ENCODE results near the gene SNAP47.

SNAP47 gene

GRCh38 chr1:227769936-227770494, 34.8 kb downstream of the SNAP47 start:
- DNase-seq: no peak

- DNase-seq: no peak
Observed at GRCh38 chr1:227770812-227771211, 35.6 kb downstream of the SNAP47 start.

- no peak for DNase-seq
Observed at GRCh38 chr1:227771326-227771725, 36.1 kb downstream of the SNAP47 start.

DNA sequence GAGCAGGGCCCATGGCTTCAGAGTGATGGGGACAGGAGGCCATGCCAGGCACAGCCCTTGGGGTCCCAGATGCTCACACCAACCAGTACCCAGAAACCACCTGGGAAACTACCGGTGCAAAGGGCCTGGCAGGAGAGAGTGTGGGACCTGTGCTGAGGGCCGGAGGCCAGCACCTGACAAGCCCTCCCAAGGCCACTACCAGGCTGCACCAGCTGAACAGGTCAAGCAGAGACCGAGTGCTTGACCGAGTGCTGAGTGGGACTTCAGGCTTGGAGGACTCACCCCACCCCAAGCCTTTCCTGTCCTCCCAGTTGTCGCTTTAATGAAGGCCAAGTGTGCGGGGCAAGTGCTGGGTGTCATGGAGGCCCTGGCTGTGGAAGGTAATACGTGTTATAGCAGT, 36.5 kb downstream of the SNAP47 start:
- DNase-seq: no peak

DNA sequence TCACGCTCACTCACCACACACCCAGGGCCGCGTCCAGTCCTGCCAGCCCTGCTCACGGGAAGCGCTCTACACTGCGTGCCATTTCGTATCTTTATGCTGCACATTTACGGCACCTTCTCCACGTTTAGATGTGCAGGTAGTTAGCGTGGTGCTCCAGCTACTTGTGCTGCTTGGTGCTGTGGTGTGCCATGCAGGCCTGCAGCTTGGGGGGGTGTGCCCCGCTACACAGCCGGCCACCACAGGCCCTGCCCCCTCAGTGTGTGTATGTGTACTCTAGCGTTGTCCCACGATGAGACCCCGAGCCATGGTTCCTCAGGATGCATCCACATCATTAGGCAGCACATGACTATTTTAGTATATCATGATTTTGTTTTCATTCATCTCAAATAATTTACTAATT, 38.3 kb downstream of the SNAP47 start:
- no peak for DNase-seq

DNA sequence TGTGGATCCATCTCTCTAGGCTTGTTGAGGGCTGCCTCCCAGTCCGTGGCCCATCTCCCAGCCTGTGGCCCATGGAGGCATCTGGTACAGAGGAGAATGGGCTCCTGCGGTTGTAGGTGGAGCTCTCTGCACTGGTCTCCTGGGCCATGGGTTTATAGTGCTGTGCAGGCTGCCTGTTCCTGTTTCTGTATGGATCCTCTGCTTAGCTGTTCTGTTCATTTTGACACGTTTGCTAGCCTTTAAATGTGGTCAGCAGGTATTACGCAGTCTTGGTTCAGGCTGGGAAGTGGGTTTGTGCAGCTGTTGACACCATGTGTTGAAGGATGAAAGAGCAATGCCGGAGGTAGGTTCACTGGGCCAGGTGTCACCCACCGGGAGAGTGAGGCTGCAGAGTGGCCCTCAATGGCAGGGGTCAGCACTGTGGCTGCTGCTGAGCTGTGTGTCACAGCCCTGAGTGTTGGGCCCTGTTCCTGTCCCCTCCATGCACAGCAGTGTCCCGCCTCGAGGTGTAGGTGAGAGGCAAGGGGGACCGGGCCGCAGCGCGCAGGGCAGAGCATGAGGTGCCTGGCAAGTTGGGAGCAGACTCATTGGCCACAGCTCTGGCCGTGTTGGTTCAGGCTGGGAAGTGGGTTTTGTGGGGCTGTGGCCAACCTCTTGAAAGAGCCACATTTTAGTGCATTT, 39.0 kb downstream of the SNAP47 start:
- DNase-seq: peak; percentile 64

GRCh38 chr1:227774821-227775661, 39.8 kb downstream of the SNAP47 start:
- no peak for DNase-seq

- DNase-seq: no peak
Observed at GRCh38 chr1:227775841-227776240, 40.6 kb downstream of the SNAP47 start.

DNA sequence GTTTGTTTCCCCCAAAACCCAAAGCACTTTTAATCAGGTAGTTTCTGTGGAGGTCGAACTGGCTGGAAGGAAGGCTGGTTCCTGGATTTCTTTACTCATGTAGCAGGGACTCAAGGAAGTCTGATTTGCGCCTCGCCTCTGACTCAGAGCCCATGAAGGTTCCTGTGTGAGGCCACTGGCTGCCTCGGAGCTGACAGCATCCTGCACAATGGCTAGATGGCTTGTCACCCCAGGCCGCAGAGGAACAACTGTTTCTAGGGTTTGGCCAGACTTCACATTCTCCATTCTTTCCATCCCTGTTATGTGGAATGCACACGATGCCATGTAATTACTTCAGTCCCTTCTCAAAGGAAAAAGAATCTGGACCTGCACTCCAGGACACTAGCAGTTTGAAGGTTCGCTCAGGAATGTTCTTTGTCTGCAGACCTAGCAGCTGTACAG, 41.1 kb downstream of the SNAP47 start:
- DNase-seq: no peak

GRCh38 chr1:227777156-227777555, 41.9 kb downstream of the SNAP47 start:
- no peak for DNase-seq

DNA sequence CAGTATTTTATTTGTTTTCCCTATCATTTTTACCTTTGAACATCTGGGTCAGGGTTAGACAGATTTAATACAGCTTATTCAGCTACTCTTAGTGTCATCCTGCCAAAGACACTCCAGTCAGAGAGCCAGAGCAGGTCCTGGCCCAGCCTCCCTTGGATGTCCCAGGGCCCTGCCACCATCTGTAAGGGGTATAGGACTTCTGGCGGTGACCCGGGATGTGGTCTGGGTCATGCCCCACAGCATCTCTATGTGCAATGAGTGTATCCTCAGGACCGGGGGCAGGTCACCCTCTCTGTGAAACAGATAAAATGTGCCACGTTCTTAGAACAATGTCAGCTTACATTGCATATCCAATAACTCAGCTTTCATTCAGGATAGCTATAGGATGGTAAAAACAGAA, 42.4 kb downstream of the SNAP47 start:
- DNase-seq: no peak

DNA sequence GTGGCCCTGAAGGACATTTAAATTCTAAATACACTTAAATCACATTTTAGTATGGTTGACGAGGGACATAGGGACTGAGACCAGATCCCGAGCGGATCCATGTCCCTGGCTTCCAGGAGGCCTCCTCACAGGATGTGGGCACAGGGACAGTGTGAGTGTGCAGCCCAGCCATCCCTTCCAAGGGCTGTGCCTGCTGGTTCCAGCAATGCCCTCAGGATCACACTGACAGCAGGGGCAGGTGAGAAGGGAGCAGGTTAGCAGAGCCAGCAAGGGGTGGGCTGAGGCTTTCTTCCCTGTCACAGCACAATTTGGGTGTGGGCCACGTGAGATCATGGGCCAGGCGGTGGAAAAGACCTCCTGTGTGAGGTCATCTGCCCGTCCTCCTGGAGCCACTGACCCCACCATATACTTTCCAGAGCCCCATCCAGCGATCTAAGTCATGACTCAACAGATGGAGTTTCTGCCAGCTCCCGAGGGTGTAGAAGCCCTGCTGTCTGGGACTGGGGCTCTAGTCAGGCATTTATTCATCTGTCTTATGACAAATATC, 43.2 kb downstream of the SNAP47 start:
- no peak for DNase-seq

DNA sequence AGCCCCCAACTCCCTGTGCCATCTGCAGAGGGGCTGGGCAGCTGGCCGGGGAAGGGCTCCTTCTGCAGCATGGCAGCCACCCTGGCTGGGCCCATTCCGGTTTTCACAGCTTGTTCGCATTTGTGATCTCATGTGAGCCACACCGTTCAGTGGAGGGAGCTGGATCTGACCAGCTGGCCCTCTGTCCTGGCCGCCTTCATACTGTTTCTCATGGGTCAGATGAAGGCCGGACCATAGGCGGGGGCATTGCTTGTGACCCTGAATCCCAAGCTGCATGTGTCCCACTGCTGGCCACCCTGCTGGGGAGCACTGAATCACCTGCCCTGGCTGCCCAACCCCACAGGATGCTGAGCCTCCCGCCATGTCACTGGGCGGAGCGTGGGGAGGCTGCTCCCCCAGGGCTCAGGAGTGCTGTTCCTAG, 43.8 kb downstream of the SNAP47 start:
- DNase-seq: no peak

- DNase-seq: no peak
Observed at GRCh38 chr1:227779685-227780084, 44.5 kb downstream of the SNAP47 start.

- no peak for DNase-seq
Observed at GRCh38 chr1:227780101-227781044, 45.1 kb downstream of the SNAP47 start.

GRCh38 chr1:227781314-227781930, 46.2 kb downstream of the SNAP47 start:
- no peak for DNase-seq

DNA sequence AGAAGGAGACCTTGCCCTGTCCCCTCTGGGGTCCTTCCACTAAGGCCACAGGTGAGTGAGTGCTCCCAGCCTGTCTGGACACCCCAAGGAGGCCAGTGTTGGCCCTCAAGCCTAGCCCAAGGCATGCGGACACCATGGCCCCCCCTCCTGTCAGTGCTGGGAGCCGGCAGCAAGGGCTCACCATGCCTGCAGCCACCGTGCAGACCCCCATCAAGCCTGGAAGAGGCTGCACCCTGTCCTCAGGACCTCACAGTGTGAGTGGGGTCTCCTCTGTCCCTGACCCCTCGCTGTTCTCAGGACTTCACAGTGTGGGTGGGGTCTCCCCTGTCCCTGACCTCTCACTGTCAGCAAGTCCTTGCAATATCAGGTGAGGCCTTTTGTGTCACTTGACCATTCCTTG, 47.0 kb downstream of the SNAP47 start:
- no peak for DNase-seq

- DNase-seq: no peak
Observed at GRCh38 chr1:227785094-227785804, 50.0 kb downstream of the SNAP47 start.

DNA sequence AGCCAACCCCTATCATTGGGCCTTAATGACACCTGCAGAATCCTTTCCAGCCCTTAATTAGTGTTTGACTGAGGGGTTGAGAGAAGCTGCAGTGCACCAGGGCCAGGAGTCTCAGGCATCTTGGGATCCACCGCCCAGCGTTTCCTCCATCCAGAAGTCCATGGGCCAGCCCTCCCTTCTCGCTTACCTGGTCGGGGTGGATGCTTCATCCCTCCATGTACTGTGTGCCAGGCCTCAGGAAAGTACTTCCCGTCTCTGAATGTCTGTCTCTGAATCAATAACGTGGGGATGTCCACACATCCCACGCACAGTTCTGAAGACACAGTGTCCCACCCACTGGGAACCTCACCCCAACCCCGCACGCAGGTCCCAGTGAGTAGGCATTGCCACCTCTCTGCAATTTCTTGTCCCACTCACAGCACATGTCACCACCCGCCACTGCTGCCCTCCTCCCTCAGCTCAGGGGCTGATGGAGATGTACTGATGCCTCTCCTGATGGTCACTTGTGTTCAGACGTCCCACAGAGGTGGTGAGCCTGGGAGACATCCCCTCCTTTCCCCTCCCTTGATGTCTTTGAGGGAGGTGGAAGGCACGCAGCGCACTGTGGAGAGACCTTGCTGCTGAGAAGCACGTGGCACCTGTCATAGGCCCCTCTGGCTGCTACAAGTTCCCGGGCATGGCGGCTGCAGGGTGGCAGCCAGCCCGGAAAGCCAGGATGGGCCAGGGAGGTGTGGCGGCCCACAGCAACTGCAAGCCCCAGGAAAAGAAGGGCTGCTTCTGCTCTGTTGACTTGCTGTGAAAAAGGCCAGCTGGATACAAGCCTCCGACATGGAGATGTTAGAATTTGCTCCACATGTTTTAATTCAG, 50.8 kb downstream of the SNAP47 start:
- DNase-seq: no peak
